ENCODE results near the gene MMP27.

DNA sequence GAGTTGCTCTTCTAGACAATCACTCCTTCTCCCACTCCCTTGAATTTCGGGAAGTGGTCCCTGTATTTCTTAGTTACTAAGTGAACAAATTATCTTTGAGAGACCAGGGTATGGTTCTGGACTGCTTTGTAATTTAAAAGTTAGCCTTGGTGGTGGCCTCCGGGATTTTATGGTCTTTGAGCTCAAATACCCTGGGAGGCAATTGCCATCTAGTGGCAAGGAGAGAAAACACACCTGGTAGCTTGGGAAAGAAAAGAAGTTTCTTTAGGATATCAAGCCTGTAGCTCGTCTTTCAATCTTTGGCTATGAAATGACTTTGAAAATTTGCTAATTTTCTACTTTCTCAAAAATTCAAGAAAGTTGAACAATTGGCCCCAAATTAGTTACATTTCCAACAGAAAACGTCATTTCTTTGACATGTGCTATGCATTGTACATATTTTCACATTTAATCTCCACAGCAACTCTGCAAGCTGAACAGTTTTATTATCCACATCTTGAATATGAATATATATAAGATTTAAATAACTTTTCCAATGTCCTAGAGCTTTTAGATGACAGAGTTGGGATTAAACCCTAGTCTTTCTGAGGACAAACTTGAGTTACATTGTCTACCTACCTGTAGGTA, 39.1 kb downstream of the MMP27 start:
- TF ChIP-seq TARDBP (IDR thresholded peaks at IDR 0.05) (no peak), FOXM1 (IDR thresholded peaks at IDR 0.05; ENCODE audit: borderline replicate concordance) (no peak), ELF4 (IDR thresholded peaks at IDR 0.05) (no peak), NFRKB (IDR thresholded peaks at IDR 0.05) (no peak), BHLHE40 (IDR thresholded peaks at IDR 0.05; ENCODE audit: borderline replicate concordance) (no peak), ARNT (IDR thresholded peaks at IDR 0.05) (no peak), SP1 (IDR thresholded peaks at IDR 0.05) (no peak), SUZ12 (IDR thresholded peaks at IDR 0.05) (no peak), FOXA1 (IDR thresholded peaks at IDR 0.05) (no peak), LEF1 (IDR thresholded peaks at IDR 0.05; ENCODE audit: borderline replicate concordance) (no peak), HDGF (IDR thresholded peaks at IDR 0.05; ENCODE audit: borderline replicate concordance) (no peak), ZNF384 (IDR thresholded peaks at IDR 0.05) (no peak), L3MBTL2 (conservative IDR thresholded peaks at IDR 0.05) (no peak)
- TF ChIP-seq, protein P1, sequence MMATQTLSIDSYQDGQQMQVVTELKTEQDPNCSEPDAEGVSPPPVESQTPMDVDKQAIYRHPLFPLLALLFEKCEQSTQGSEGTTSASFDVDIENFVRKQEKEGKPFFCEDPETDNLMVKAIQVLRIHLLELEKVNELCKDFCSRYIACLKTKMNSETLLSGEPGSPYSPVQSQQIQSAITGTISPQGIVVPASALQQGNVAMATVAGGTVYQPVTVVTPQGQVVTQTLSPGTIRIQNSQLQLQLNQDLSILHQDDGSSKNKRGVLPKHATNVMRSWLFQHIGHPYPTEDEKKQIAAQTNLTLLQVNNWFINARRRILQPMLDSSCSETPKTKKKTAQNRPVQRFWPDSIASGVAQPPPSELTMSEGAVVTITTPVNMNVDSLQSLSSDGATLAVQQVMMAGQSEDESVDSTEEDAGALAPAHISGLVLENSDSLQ (IDR thresholded peaks at IDR 0.05): no peak
